ENCODE measurements around the gene ACACA. TPM values are rescaled to one million over a fixed set of nuclear protein-coding genes. Genes with fewer than 3 reads are reported as not detected.

ACACA gene
- total and polyA plus RNA-seq, 12 donors: 5.6 to 28.0 (median 16.2) TPM

GRCh38 chr17:37256627-37257026 is 150.0 kb downstream of the ACACA start:
- WGBS, 2 donors: 96 to 100% methylated on average over 1 of the region's 1 CpG
- Histone ChIP-seq H3K27ac (no peak overlapping the region), H3K4me1 (no peaks in the 10 kb centered on the region), H3K27me3 (no peaks in the 10 kb centered on the region), H3K9me3 (no peaks in the 10 kb centered on the region), H3K36me3 (peaks cover 0 to 78% (median 11%) of the 10 kb centered on the region in 9 donors), H3K4me3 (no peak overlapping the region)
- intact Hi-C loops (cut with DNase I): no loop called here
- DNase-seq (no peak), ATAC-seq (no peak)
- TF ChIP-seq CTCF (IDR thresholded peaks at IDR 0.05): no peak

GRCh38 chr17:37255432-37255831 is 151.2 kb downstream of the ACACA start:
- peaks cover 0 to 83% (median 19%) of the 10 kb centered on the region in 9 donors for H3K36me3 ChIP-seq

GRCh38 chr17:37247825-37248224 is 158.8 kb downstream of the ACACA start:
- whole genome bisulfite sequencing, 2 donors: 95 to 99% methylated on average over 4 of the region's 4 CpGs
- no peak overlapping the region for H3K27ac ChIP-seq
- H3K36me3 ChIP-seq: peaks cover 0 to 100% (median 41%) of the 10 kb centered on the region in 9 donors
- no peaks in the 10 kb centered on the region for H3K4me1 ChIP-seq
- no peaks in the 10 kb centered on the region for H3K9me3 ChIP-seq
- intact Hi-C loops (cut with DNase I): loop anchor here in 3 of 10 donors (10.0 kb wide), 1 partner anchor 623 kb away; no protein-coding TSS in a partner anchor
- TF ChIP-seq CTCF (IDR thresholded peaks at IDR 0.05): no peak
- ATAC-seq (no peak), DNase-seq (no peak)
- no peak overlapping the region for H3K4me3 ChIP-seq
- no peaks in the 10 kb centered on the region for H3K27me3 ChIP-seq

More at GRCh38 chr17:37255432-37255831, 151.2 kb downstream of the ACACA start:
- 85 to 92% methylated on average over 5 of the region's 5 CpGs for WGBS, 2 donors
- H3K4me1 ChIP-seq: no peaks in the 10 kb centered on the region
- intact Hi-C loops (cut with DNase I): no loop called here
- no peaks in the 10 kb centered on the region for H3K9me3 ChIP-seq
- no peak for TF ChIP-seq CTCF (IDR thresholded peaks at IDR 0.05)
- no peak for ATAC-seq
- no peak overlapping the region for H3K4me3 ChIP-seq
- no peak for DNase-seq
- no peaks in the 10 kb centered on the region for H3K27me3 ChIP-seq
- no peak overlapping the region for H3K27ac ChIP-seq

GRCh38 chr17:37246085-37246484 is 160.6 kb downstream of the ACACA start:
- DNase-seq (no peak), ATAC-seq (no peak)
- Histone ChIP-seq H3K4me3 (no peak overlapping the region), H3K4me1 (no peaks in the 10 kb centered on the region), H3K9me3 (no peaks in the 10 kb centered on the region), H3K27ac (no peak overlapping the region), H3K36me3 (peaks cover 0 to 100% (median 38%) of the 10 kb centered on the region in 9 donors), H3K27me3 (no peaks in the 10 kb centered on the region)
- intact Hi-C loops (cut with DNase I): loop anchor here in 3 of 10 donors (10.0 kb wide), 1 partner anchor 621 kb away; no protein-coding TSS in a partner anchor
- no peak for TF ChIP-seq CTCF (IDR thresholded peaks at IDR 0.05)
- 97% methylated on average over 2 of the region's 2 CpGs for WGBS, 2 donors

All from heart right ventricle (tissue), 16 donors.